CD4-positive, alpha-beta T cell treated with Interleukin-12 subunit alpha and Interleukin-12 subunit beta, for 1 hour (primary cell): ENCODE results near the gene SPDYA.
A peak's percentile ranks its signal among the peaks of the same experiment; 100 is the strongest.

Experiments used
- DNase-seq: peaks from one replicate; pipeline ENCODE4 v3.0.0-alpha.2; 2020

The SPDYA gene

GRCh38 chr2:28828382-28828781, 17.7 kb downstream of the SPDYA start:
- DNase-seq: no peak

- DNase-seq: no peak
These were observed 23.3 kb downstream of the SPDYA start for GRCh38 chr2:28833740-28834470.

- no peak for DNase-seq
These were observed 25.1 kb downstream of the SPDYA start for GRCh38 chr2:28835781-28836180.

GRCh38 chr2:28838971-28839370, 28.3 kb downstream of the SPDYA start:
- DNase-seq: no peak

GRCh38 chr2:28842042-28842441, 31.4 kb downstream of the SPDYA start:
- no peak for DNase-seq

- no peak for DNase-seq
These were observed 44.6 kb downstream of the SPDYA start for GRCh38 chr2:28855193-28855592.

- DNase-seq: no peak
These were observed 45.3 kb downstream of the SPDYA start for GRCh38 chr2:28855977-28856376.

- no peak for DNase-seq
These were observed 58.0 kb downstream of the SPDYA start for GRCh38 chr2:28868611-28869010.

- DNase-seq: peak; percentile 26
These were observed 59.0 kb downstream of the SPDYA start for GRCh38 chr2:28869494-28870145.

GRCh38 chr2:28870146-28870891, 59.7 kb downstream of the SPDYA start, which contains the start of gene TRMT61B:
Gene TRMT61B (minus strand): TSS chr2:28870309. CDS start chr2:28870277, 32 bp downstream.
- DNase-seq: peak; percentile 96

GRCh38 chr2:28871620-28872019, 61.0 kb downstream of the SPDYA start:
- no peak for DNase-seq

GRCh38 chr2:28880193-28880592, 69.6 kb downstream of the SPDYA start:
- no peak for DNase-seq

- DNase-seq: no peak
These were observed 82.9 kb downstream of the SPDYA start for GRCh38 chr2:28893488-28893887.

- DNase-seq: peak; percentile 98
These were observed 84.0 kb downstream of the SPDYA start, which contains the start of gene WDR43 for GRCh38 chr2:28894470-28895188. Gene WDR43 (plus strand): TSS chr2:28894667. CDS start chr2:28894699, 32 bp downstream.

- peak; percentile 39 for DNase-seq
These were observed 84.7 kb downstream of the SPDYA start for GRCh38 chr2:28895189-28895893.

- no peak for DNase-seq
These were observed 86.3 kb downstream of the SPDYA start for GRCh38 chr2:28896906-28897305.

GRCh38 chr2:28898048-28898447, 87.4 kb downstream of the SPDYA start:
- no peak for DNase-seq
